Glutamatergic neuron (in vitro differentiated cells): ENCODE data around the gene ENTPD2. TPM values are rescaled to one million over a fixed set of nuclear protein-coding genes. Genes with fewer than 3 reads are reported as not detected.

Source experiments
- DNase-seq: peaks from one replicate; pipeline ENCODE4 v3.0.0; 2022
- H3K27ac Mint-ChIP-seq: one replicate; pipeline ENCODE4 v1.8.0; 2020; ENCODE audit warnings: mild to moderate bottlenecking, mixed read lengths, inconsistent platforms; ENCODE audit not compliant: unreplicated experiment
- H3K27me3 Mint-ChIP-seq: one replicate; pipeline ENCODE4 v1.8.0; 2020; ENCODE audit warnings: mild to moderate bottlenecking, moderate library complexity, mixed read lengths, inconsistent platforms; ENCODE audit not compliant: unreplicated experiment
- H3K36me3 Mint-ChIP-seq: one replicate; pipeline ENCODE4 v1.8.0; 2020; ENCODE audit warnings: mild to moderate bottlenecking, mixed read lengths, inconsistent platforms; ENCODE audit not compliant: unreplicated experiment
- H3K4me1 Mint-ChIP-seq: one replicate; pipeline ENCODE4 v1.8.0; 2020; ENCODE audit warnings: mild to moderate bottlenecking, low read depth, mixed read lengths, inconsistent platforms; ENCODE audit not compliant: unreplicated experiment
- H3K4me3 Mint-ChIP-seq: one replicate; pipeline ENCODE4 v1.8.0; 2020; ENCODE audit warnings: mild to moderate bottlenecking, mixed read lengths, inconsistent platforms; ENCODE audit not compliant: unreplicated experiment
- H3K9me3 Mint-ChIP-seq: one replicate; pipeline ENCODE4 v1.8.0; 2020; ENCODE audit warnings: mild to moderate bottlenecking, moderate library complexity, mixed read lengths, inconsistent platforms; ENCODE audit not compliant: unreplicated experiment
- total RNA-seq: library from RNA; stranded (reverse); fragmentation: NEBNext Ultra II Directional; extraction: Animal tissue kit (Norgen Biotek cat#: 25700); gene quantifications from one replicate; pipeline ENCODE4 v1.2.1, GENCODE V29; 2021; ENCODE audit not compliant: unreplicated experiment
- TF ChIP-seq, protein P1 (sequence below): fragments of 200-600 bp; sonication (generic); IDR thresholded peaks from one replicate; pipeline ENCODE4 v1.5.0; 2021; ENCODE audit not compliant: partially characterized antibody, unreplicated experiment

The ENTPD2 gene
- total RNA-seq, 1 donor from 2014 or later = 0.69 TPM

- no peaks in the 10 kb centered on the region for H3K9me3 Mint-ChIP-seq
- peaks cover 2% of the 10 kb centered on the region for H3K4me1 Mint-ChIP-seq
- DNase-seq = no peak
- H3K27ac Mint-ChIP-seq = no peak overlapping the region
- no peak overlapping the region for H3K4me3 Mint-ChIP-seq
- peaks cover 9% of the 10 kb centered on the region for H3K27me3 Mint-ChIP-seq
- TF ChIP-seq, protein P1, sequence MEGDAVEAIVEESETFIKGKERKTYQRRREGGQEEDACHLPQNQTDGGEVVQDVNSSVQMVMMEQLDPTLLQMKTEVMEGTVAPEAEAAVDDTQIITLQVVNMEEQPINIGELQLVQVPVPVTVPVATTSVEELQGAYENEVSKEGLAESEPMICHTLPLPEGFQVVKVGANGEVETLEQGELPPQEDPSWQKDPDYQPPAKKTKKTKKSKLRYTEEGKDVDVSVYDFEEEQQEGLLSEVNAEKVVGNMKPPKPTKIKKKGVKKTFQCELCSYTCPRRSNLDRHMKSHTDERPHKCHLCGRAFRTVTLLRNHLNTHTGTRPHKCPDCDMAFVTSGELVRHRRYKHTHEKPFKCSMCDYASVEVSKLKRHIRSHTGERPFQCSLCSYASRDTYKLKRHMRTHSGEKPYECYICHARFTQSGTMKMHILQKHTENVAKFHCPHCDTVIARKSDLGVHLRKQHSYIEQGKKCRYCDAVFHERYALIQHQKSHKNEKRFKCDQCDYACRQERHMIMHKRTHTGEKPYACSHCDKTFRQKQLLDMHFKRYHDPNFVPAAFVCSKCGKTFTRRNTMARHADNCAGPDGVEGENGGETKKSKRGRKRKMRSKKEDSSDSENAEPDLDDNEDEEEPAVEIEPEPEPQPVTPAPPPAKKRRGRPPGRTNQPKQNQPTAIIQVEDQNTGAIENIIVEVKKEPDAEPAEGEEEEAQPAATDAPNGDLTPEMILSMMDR = no peak
- no peaks in the 10 kb centered on the region for H3K36me3 Mint-ChIP-seq
Observed at GRCh38 chr9:137052293-137052692, 1.6 kb downstream of the ENTPD2 start.

GRCh38 chr9:137051145-137051724 lies 2.6 kb downstream of the ENTPD2 start:
- H3K36me3 Mint-ChIP-seq = no peaks in the 10 kb centered on the region
- TF ChIP-seq, protein P1 = no peak
- no peak overlapping the region for H3K4me3 Mint-ChIP-seq
- no peaks in the 10 kb centered on the region for H3K9me3 Mint-ChIP-seq
- no peaks in the 10 kb centered on the region for H3K4me1 Mint-ChIP-seq
- no peak overlapping the region for H3K27ac Mint-ChIP-seq
- H3K27me3 Mint-ChIP-seq = peaks cover 8% of the 10 kb centered on the region
- DNase-seq = no peak

DNA sequence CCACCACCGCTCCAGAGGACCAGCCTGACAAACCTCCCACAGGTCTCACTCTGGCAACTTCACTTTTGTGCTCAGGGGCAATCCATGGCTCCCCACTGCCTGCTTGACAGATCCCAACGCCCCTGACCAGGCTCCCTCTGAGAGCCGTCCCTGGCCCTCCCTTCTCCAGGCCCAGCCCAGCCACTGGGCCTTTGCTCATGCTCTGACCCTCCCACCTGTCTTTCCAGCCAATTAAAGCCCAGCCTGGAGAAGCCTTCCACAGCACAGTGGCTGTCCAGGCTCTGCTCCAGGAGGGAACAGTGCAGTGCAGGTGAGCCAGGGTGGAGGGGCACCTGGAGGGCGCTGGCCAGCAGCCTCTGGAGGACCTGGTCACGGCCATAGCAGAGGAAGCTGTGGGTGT lies 3.3 kb downstream of the ENTPD2 start:
- no peaks in the 10 kb centered on the region for H3K9me3 Mint-ChIP-seq
- H3K36me3 Mint-ChIP-seq = no peaks in the 10 kb centered on the region
- no peak overlapping the region for H3K27ac Mint-ChIP-seq
- H3K4me3 Mint-ChIP-seq = no peak overlapping the region
- H3K4me1 Mint-ChIP-seq = no peaks in the 10 kb centered on the region
- peaks cover 8% of the 10 kb centered on the region for H3K27me3 Mint-ChIP-seq
- DNase-seq = no peak
- TF ChIP-seq, protein P1 = no peak

DNA sequence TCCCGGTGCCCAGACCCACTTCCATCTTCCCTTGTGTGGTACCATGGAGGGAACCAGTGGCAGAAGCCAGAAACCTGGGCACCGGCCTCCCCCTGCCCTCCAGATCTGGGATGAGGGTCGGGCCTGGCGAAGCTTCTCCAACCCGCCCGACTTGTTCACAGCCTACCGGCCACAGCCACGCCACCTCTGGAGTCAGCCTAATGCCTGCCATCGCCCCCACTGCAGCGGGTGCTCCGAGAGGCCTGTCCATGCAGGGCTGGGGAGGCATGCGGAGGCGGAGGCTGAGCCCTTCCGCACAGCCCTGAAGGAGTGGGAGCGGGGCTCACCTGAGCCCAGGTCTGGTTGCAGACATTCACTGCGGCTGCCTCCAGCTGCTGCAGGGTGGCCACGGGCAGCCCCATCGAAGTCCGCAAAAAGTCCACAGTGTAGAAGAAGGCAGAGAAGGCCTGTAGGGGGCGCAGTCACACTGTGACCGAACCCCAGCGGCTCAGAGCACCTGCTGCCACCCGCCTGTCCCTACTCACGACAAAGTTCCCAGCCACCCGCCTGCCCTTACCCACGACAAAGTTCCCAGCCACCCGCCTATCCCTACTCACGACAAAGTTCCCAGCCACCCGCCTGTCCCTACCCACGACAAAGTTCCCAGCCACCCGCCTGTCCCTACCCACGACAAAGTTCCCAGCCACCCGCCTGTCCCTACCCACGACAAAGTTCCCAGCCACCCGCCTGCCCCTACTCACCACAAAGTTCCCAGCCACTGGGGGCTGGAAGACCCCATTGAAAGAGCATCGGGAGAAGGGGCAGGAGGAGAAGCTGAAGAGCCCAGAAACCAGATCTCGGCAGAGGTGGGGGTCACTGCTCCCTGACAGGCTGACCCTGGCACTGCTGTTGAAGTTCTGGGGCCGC lies 4.1 kb downstream of the ENTPD2 start:
- TF ChIP-seq, protein P1 = peak; percentile 73
- Mint-ChIP-seq H3K36me3 (no peaks in the 10 kb centered on the region), H3K27ac (no peak overlapping the region), H3K27me3 (peaks cover 8% of the 10 kb centered on the region), H3K4me1 (no peaks in the 10 kb centered on the region), H3K4me3 (no peak overlapping the region), H3K9me3 (no peaks in the 10 kb centered on the region)
- DNase-seq = peak; percentile 84
